ENCODE data around the gene LPP.

GRCh38 chr3:188489639-188490405 lies 335.9 kb downstream of the LPP start:
- no peak for TF ChIP-seq SPI1 (IDR thresholded peaks at IDR 0.05; ENCODE audit: borderline replicate concordance, insufficient read depth, low read depth, low read length)
- no peak for TF ChIP-seq CTCF (IDR thresholded peaks at IDR 0.05 in 2 of 3, conservative IDR thresholded peaks at IDR 0.05 in 1 of 3; ENCODE audit: control insufficient read depth in 2 of 3, extremely low read depth in 1 of 3, insufficient read depth in 1 of 3, low read depth in 3 of 3, low read length in 3 of 3)

Data from GM12878 (cell line).